ENCODE data around the gene PIP4P1. TPM values are rescaled to one million over a fixed set of nuclear protein-coding genes. Genes with fewer than 3 reads are reported as not detected.
"Not testable (repeated sequence)": the region's sequence is repeated elsewhere in the genome, so short reads cannot be mapped to it uniquely, and the experiment has no call there.

PIP4P1 gene
- total and polyA plus RNA-seq, 9 of the 15 experiments (the other 6 are each of a cell fraction or from before 2014, with no cell fraction given), result 5.3 to 20.9 (median 10.7) TPM

GRCh38 chr14:20443650-20444049 is 17.6 kb downstream of the PIP4P1 start:
- H2AFZ ChIP-seq (ENCODE audit: low read depth, low read length); H3K27me3 ChIP-seq (ENCODE audit: control insufficient read depth in 2 of 2, insufficient read depth in 2 of 2, low read length in 2 of 2); intact Hi-C loops (cut with micrococcal nuclease); FAIRE-seq; H3K9me1 ChIP-seq (ENCODE audit: control insufficient read depth, insufficient read depth, low read length); BruUV-seq (replicated peaks); H3K27ac ChIP-seq (ENCODE audit: extremely low read depth, low read depth, low read length); CTCF ChIA-PET (ENCODE audit: low intra/inter-chr PET ratio); DNase-seq (ENCODE audit: extremely low read depth in 1 of 4, low spot score in 3 of 4); ATAC-seq; H3K4me1 ChIP-seq (replicated peaks in 1 of 2; ENCODE audit: control insufficient read depth in 2 of 2, insufficient read depth in 2 of 2, low read length in 2 of 2); H3K4me2 ChIP-seq (ENCODE audit: insufficient read depth, low read length); H4K20me1 ChIP-seq (replicated peaks; ENCODE audit: control insufficient read depth, insufficient read depth, low read length); H3K4me3 ChIP-seq; H3K9ac ChIP-seq (ENCODE audit: insufficient read depth in 1 of 2, low read depth in 2 of 2, low read length in 2 of 2); H3K79me2 ChIP-seq (ENCODE audit: control insufficient read depth, insufficient read depth, low read length); H3K9me3 ChIP-seq (replicated peaks; ENCODE audit: control insufficient read depth, insufficient read depth, low read depth, low read length); in situ Hi-C loops (cut with MboI): not testable (repeated sequence)
- WGBS (ENCODE audit: insufficient coverage, low coverage, missing lambda C conversion rate), result 90% methylated on average over 1 of the region's 4 CpGs
- H3K36me3 ChIP-seq (ENCODE audit: control insufficient read depth, insufficient read depth, low read length), result peaks cover 33% of the 10 kb centered on the region; the same call in 2 of the 3 replicates
- POLR2A ChIA-PET, result interaction anchor here (1.0 to 1.6 kb wide), 2 partner anchors 9 to 11 kb away, joined by 3 to 10 read pairs; partner anchors contain the start of genes APEX1 and OSGEP

GRCh38 chr14:20441461-20441860 is 19.8 kb downstream of the PIP4P1 start:
- intact Hi-C loops (cut with micrococcal nuclease) (no loop called here), in situ Hi-C loops (cut with MboI) (no loop called here)
- no peak for FAIRE-seq
- no peak for TF ChIP-seq ZNF655 (CRISPR knock-in tag; IDR thresholded peaks at IDR 0.05)
- ATAC-seq, result no peak
- Histone ChIP-seq H4K20me1 (replicated peaks; ENCODE audit: control insufficient read depth, insufficient read depth, low read length) (no peaks in the 10 kb centered on the region), H3K27ac (ENCODE audit: extremely low read depth, low read depth, low read length) (no peak overlapping the region), H3K79me2 (ENCODE audit: control insufficient read depth, insufficient read depth, low read length) (no peaks in the 10 kb centered on the region), H3K9me3 (replicated peaks; ENCODE audit: control insufficient read depth, insufficient read depth, low read depth, low read length) (no peaks in the 10 kb centered on the region), H3K4me3 (no peak overlapping the region), H3K9me1 (ENCODE audit: control insufficient read depth, insufficient read depth, low read length) (no peaks in the 10 kb centered on the region), H3K27me3 (ENCODE audit: control insufficient read depth in 2 of 2, insufficient read depth in 2 of 2, low read length in 2 of 2) (no peaks in the 10 kb centered on the region), H3K4me1 (replicated peaks in 1 of 2; ENCODE audit: control insufficient read depth in 2 of 2, insufficient read depth in 2 of 2, low read length in 2 of 2) (peaks cover 0 to 6% of the 10 kb centered on the region in 2 experiments; a peak in 3 of 5 replicates), H3K9ac (ENCODE audit: insufficient read depth in 1 of 2, low read depth in 2 of 2, low read length in 2 of 2) (no peak overlapping the region), H2AFZ (ENCODE audit: low read depth, low read length) (no peak overlapping the region), H3K4me2 (ENCODE audit: insufficient read depth, low read length) (no peak overlapping the region), H3K36me3 (ENCODE audit: control insufficient read depth, insufficient read depth, low read length) (peaks cover 11% of the 10 kb centered on the region; the same call in 2 of the 3 replicates)
- WGBS (ENCODE audit: insufficient coverage, low coverage, missing lambda C conversion rate), result 63% methylated on average over 2 of the region's 2 CpGs
- no peak for DNase-seq (ENCODE audit: extremely low read depth in 1 of 4, low spot score in 3 of 4)
- BruUV-seq (replicated peaks), result no TSS peak
- CTCF ChIA-PET (ENCODE audit: low intra/inter-chr PET ratio), result no interaction called here
- POLR2A ChIA-PET, result interaction anchor here (0.7 to 2.1 kb wide), 4 partner anchors 8 to 19 kb away, joined by 3 to 10 read pairs (median 4); partner anchors contain the start of genes APEX1 and OSGEP
